GM06990 (cell line): ENCODE measurements around the gene SRGAP3.

Experiments used
- DNase-seq: peaks from one replicate; pipeline ENCODE4 v3.0.0-alpha.2; 2011; ENCODE audit not compliant: insufficient read length; ENCODE audit errors: extremely low read depth
- H3K27me3 ChIP-seq: replicated peaks from 2 replicates; pipeline ENCODE4 v1.6.0; 2011; ENCODE audit warnings: low read length; ENCODE audit not compliant: control insufficient read depth, insufficient read depth
- H3K36me3 ChIP-seq: 2 replicates; pipeline ENCODE4 v1.5.1; 2011; ENCODE audit warnings: low read length; ENCODE audit not compliant: control insufficient read depth, insufficient read depth
- H3K4me3 ChIP-seq: replicated peaks from 2 replicates; pipeline ENCODE4 v1.5.1; 2011; ENCODE audit warnings: low read depth, mild to moderate bottlenecking, control low read depth, low read length
- TF ChIP-seq, protein P1 (sequence below): IDR thresholded peaks from 2 replicates; pipeline ENCODE4 v1.5.1; 2011; ENCODE audit warnings: low read length, control low read depth, mild to moderate bottlenecking, inconsistent platforms; ENCODE audit not compliant: insufficient read depth, poor library complexity, severe bottlenecking

The SRGAP3 gene

DNA sequence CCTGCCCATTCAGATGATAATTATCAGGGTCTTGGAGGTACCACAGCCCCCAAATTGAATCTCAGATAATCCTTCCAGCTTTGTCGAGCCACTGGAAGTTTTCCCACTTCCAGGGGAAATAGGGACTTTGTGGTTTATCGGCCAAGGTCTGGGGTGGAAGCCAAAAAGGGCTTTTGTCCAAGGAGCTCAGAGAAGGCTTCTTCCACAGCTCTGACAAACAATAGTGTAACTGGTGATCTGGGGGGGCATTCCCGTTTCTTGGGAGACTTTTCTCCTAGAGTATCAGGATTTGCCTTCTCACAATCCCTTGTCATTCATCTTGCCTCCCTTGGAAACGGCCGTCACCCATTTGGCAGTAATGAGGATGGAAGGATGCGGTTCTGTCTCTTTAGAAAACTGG, 18.4 kb downstream of the SRGAP3 start:
- no peaks in the 10 kb centered on the region for H3K27me3 ChIP-seq
- TF ChIP-seq, protein P1, sequence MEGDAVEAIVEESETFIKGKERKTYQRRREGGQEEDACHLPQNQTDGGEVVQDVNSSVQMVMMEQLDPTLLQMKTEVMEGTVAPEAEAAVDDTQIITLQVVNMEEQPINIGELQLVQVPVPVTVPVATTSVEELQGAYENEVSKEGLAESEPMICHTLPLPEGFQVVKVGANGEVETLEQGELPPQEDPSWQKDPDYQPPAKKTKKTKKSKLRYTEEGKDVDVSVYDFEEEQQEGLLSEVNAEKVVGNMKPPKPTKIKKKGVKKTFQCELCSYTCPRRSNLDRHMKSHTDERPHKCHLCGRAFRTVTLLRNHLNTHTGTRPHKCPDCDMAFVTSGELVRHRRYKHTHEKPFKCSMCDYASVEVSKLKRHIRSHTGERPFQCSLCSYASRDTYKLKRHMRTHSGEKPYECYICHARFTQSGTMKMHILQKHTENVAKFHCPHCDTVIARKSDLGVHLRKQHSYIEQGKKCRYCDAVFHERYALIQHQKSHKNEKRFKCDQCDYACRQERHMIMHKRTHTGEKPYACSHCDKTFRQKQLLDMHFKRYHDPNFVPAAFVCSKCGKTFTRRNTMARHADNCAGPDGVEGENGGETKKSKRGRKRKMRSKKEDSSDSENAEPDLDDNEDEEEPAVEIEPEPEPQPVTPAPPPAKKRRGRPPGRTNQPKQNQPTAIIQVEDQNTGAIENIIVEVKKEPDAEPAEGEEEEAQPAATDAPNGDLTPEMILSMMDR, result no peak
- H3K36me3 ChIP-seq, result no peaks in the 10 kb centered on the region
- no peak overlapping the region for H3K4me3 ChIP-seq
- no peak for DNase-seq

DNA sequence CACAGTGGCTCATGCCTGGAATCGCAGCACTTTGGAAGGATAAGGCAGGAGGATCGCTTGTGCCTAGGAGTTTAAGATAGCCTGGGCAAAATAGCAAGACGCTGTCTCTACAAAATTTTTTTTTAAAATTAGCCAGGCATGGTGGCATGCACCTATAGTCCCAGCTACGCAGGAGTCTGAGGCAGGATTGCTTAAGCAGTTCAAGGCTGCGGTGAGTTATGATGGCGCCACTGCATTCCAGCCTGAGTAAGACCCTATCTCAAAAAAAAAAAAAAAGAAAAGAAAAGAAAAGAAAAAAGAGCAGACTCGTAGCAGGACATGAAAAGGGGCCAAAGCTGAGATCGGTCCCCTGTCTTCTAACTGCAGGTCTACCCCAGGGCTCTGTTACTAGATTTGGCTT, 18.9 kb downstream of the SRGAP3 start:
- no peak for DNase-seq
- Histone ChIP-seq H3K36me3 (no peaks in the 10 kb centered on the region), H3K4me3 (no peak overlapping the region), H3K27me3 (no peaks in the 10 kb centered on the region)
- TF ChIP-seq, protein P1, result no peak

DNA sequence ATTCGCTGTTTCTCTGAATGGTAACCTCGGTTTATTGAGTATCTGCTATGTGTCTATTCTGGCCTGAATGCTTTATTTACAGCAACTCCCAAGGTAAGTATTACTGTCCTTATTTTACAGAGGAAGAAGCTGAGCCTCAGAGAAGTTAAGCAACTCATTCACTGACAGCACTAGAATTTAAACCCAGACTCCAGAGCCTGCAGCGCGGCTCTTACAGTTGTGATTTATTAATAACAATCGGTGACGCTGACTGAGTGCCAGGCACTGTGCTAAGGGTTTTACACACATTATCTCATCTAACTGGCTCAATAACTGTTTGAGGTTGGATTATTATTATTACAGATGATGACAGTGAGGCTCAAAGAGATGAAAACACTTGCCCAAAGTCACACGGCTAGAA, 19.6 kb downstream of the SRGAP3 start:
- Histone ChIP-seq H3K4me3 (no peak overlapping the region), H3K27me3 (no peaks in the 10 kb centered on the region), H3K36me3 (no peaks in the 10 kb centered on the region)
- TF ChIP-seq, protein P1, result no peak
- DNase-seq, result no peak

DNA sequence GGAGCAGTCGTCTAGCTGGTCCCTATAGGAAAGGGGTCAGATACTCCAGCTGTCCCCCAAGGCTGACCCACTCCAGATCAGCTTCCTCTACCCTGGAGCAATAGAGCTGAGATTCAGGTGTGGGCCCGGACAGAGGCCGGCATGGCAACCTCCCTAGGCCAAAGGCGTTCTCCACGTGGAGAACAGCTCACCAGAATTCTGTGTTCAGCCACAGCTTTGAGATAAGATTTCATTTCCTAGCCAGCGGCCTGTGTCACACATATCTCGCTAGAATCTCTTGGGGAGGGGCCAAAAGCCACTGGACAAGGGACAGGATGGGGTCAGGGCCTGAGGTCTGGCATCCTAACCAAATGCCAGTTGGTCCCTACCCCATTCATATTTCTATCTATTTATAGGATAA, 20.1 kb downstream of the SRGAP3 start:
- Histone ChIP-seq H3K27me3 (no peaks in the 10 kb centered on the region), H3K4me3 (no peak overlapping the region), H3K36me3 (no peaks in the 10 kb centered on the region)
- DNase-seq, result no peak
- TF ChIP-seq, protein P1, result no peak

DNA sequence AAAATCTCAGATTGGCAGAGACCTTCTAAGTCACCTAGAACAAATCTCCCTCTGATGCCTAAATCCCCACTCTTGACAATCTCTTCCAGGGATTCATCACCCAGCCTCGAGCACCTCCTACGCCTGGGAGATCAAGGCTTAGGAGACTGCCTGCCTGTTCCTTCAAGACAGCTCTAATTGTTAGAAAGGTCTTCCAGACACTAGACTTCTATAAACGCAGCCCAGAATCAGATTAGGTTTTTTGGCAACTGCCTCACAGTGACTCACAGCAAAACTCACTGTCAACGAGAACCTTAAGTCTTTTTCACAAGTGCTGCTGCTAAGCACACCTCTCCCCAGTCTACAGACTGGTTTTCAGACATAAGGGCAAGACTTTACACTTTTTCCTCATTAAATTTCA, 23.1 kb downstream of the SRGAP3 start:
- TF ChIP-seq, protein P1, result no peak
- H3K27me3 ChIP-seq, result no peaks in the 10 kb centered on the region
- H3K36me3 ChIP-seq, result no peaks in the 10 kb centered on the region
- no peak for DNase-seq
- no peak overlapping the region for H3K4me3 ChIP-seq

DNA sequence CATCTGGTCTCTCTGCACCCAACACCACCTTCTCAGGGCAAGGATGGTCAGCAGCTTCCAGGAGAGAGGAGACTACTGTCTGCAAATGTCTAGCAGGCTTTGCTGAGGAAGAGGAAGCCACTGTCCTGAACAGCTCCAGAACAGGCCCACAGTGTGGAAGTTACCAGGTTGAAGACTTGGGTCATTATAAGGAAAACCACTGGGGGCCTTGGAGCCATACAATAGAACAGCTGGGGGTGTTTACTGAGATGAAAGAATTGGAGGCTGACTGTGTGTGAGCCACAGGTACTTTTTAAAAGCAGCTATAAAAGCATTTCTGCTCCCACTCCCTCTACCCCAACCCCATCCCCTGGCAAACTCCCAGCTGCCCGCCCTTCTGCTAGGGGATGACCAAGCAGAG, 24.2 kb downstream of the SRGAP3 start:
- TF ChIP-seq, protein P1, result no peak
- DNase-seq, result no peak
- no peak overlapping the region for H3K4me3 ChIP-seq
- H3K36me3 ChIP-seq, result no peaks in the 10 kb centered on the region
- no peaks in the 10 kb centered on the region for H3K27me3 ChIP-seq
